Astrocyte (in vitro differentiated cells and primary cell): ENCODE measurements around the gene ASCC2.

Source experiments
- CTCF ChIP-seq: IDR thresholded peaks from 2 replicates; pipeline ENCODE4 v1.5.1; 2011; ENCODE audit warnings: low read depth, mild to moderate bottlenecking, inconsistent platforms, low read length, moderate library complexity; ENCODE audit not compliant: insufficient read depth
- EZH2 ChIP-seq: IDR thresholded peaks from 2 replicates; pipeline ENCODE4 v1.6.1; 2012; ENCODE audit warnings: mild to moderate bottlenecking, low read length, inconsistent platforms; ENCODE audit not compliant: insufficient read depth

DNA sequence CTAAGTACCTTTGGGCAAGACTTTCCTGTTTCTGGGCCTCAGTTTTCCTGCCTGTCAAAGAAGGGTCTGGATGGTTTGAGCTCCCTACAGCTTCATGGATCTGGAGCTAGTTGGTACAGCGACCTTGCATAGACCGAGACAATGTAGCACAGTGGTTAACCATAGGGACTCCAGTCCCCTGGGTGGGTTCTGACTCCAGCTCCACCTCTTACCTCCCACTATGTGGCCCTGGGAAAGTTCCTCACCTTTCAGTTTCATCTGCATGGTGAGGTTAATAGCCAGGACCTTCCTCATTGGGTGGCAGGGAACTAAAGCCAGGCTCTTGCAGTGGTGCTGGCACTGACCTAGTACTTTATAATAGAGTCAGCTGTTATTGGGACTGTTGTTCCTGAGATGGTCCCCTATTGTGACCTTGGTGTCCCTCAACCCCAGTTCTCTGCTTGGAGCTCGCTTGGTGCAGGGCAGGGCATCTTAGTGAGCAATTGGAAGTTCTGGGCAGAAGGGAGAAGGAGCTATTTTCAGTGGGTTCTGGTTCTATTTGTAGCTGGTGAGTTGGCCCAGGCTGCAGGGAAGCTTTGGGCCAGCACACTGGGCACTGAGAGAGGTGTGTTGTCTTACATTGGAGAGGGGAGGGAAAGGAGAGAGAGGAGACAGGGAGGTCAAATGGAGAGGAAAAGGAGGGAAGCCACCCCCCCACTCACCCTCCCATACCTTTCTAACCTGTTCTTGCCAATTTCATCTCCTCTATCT lies 34.2 kb upstream of the ASCC2 start:
- TF ChIP-seq CTCF (no peak), EZH2 (no peak)
